ENCODE results near the gene MDGA2. TPM values are rescaled to one million over a fixed set of nuclear protein-coding genes. Genes with fewer than 3 reads are reported as not detected.

MDGA2 gene
- total and polyA plus RNA-seq, 2 of the 8 experiments (the other 6 are each of a cell fraction or from before 2014, with no cell fraction given): 0.11 to 0.69 TPM

DNA sequence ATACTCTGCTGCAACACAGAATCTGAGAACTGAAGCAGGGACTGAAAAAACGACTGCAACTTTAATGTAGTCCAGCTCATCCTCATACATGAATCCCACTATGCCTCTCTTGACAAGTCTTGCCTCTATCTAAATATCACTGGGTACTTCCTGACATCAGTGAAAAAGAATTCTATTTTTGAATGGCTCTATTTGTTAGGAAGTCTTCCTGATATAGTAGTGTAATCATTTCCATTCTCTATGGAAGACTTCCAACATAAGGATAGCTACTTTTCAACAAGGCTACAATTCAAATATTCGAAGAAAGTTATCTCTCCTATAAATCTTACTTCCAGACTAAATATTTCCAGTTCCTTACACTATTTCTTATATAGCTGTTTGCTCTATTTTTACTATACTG lies 167.5 kb downstream of the MDGA2 start (continued):
- TF ChIP-seq USF2 (IDR thresholded peaks at IDR 0.05; ENCODE audit: low read length): no peak

Data from H1 (cell line).